Neural progenitor cell (in vitro differentiated cells): ENCODE results near the gene CTNNBIP1. TPM values are rescaled to one million over a fixed set of nuclear protein-coding genes. Genes with fewer than 3 reads are reported as not detected.

Source experiments
- DNase-seq: peaks from one replicate; pipeline ENCODE4 v3.0.0-alpha.2; 2016; ENCODE audit warnings: low spot score
- H2AFZ ChIP-seq: fragments of 200-600 bp; sonication (generic); replicated peaks from 2 replicates; pipeline ENCODE4 v1.6.1; 2016; ENCODE audit warnings: antibody characterized with exemption
- H3F3A ChIP-seq: fragments of 200-600 bp; sonication (generic); 2 replicates; pipeline ENCODE4 v1.6.1; 2016; ENCODE audit warnings: antibody characterized with exemption, low read depth
- H3K27ac ChIP-seq: fragments of 200-600 bp; sonication (generic); 2 replicates; pipeline ENCODE4 v1.5.1; 2016; ENCODE audit warnings: mild to moderate bottlenecking
- H3K27me3 ChIP-seq: fragments of 200-600 bp; sonication (generic); 2 replicates; pipeline ENCODE4 v1.6.1; 2016; ENCODE audit warnings: mild to moderate bottlenecking, moderate library complexity
- H3K36me3 ChIP-seq: fragments of 200-600 bp; sonication (generic); 2 replicates; pipeline ENCODE4 v1.5.1; 2016
- H3K4me1 ChIP-seq: fragments of 200-600 bp; sonication (generic); 2 replicates; pipeline ENCODE4 v1.6.1; 2016; ENCODE audit warnings: mixed run types
- H3K4me2 ChIP-seq: fragments of 200-600 bp; sonication (generic); 2 replicates; pipeline ENCODE4 v1.6.1; 2016
- H3K4me3 ChIP-seq: fragments of 200-600 bp; sonication (generic); 2 replicates; pipeline ENCODE4 v1.5.1; 2016
- H3K79me2 ChIP-seq: fragments of 200-600 bp; sonication (generic); 2 replicates; pipeline ENCODE4 v1.6.1; 2016; ENCODE audit warnings: low read depth
- H3K9ac ChIP-seq: fragments of 200-600 bp; sonication (generic); 2 replicates; pipeline ENCODE4 v1.6.1; 2016
- H3K9me3 ChIP-seq: fragments of 200-600 bp; sonication (generic); 2 replicates; pipeline ENCODE4 v1.5.1; 2016; ENCODE audit warnings: low read depth
- H4K20me1 ChIP-seq: fragments of 200-600 bp; sonication (generic); 2 replicates; pipeline ENCODE4 v1.6.1; 2016; ENCODE audit warnings: low read depth
- H3K27ac Mint-ChIP-seq: 3 replicates; pipeline ENCODE4 v1.8.0; 2021; ENCODE audit warnings: mixed read lengths
- H3K27me3 Mint-ChIP-seq: 2 replicates; pipeline ENCODE4 v1.8.0; 2022; ENCODE audit warnings: low read depth, mild to moderate bottlenecking, inconsistent platforms, moderate library complexity, mixed read lengths; ENCODE audit not compliant: insufficient read depth
- H3K36me3 Mint-ChIP-seq: 3 replicates; pipeline ENCODE4 v1.8.0; 2021; ENCODE audit warnings: mixed read lengths
- H3K4me1 Mint-ChIP-seq: 3 replicates; pipeline ENCODE4 v1.8.0; 2021; ENCODE audit warnings: mixed read lengths
- H3K4me3 Mint-ChIP-seq: 3 replicates; pipeline ENCODE4 v1.8.0; 2021; ENCODE audit warnings: mild to moderate bottlenecking, moderate library complexity, mixed read lengths
- H3K9me3 Mint-ChIP-seq: 3 replicates; pipeline ENCODE4 v1.8.0; 2020; ENCODE audit warnings: mixed read lengths
- EZH2 ChIP-seq: fragments of 200-600 bp; sonication (generic); IDR thresholded peaks from 2 replicates; pipeline ENCODE4 v1.6.1; 2017; ENCODE audit warnings: antibody characterized with exemption, mild to moderate bottlenecking, moderate library complexity
- EZH2phosphoT487 ChIP-seq: fragments of 200-600 bp; sonication (generic); IDR thresholded peaks from 2 replicates; pipeline ENCODE4 v1.6.1; 2017; ENCODE audit warnings: antibody characterized with exemption
- total RNA-seq: library from RNA; depleted of rRNA; stranded (reverse); fragments of >200 nt; gene quantifications from 2 replicates; pipeline ENCODE4 v1.2.3, GENCODE V29; 2015; ENCODE audit warnings: low replicate concordance
- TF ChIP-seq, protein P1 (sequence below): fragments of 200-600 bp; sonication (generic); IDR thresholded peaks from 2 replicates; pipeline ENCODE4 v1.5.1; 2017; ENCODE audit warnings: antibody characterized with exemption, mild to moderate bottlenecking

Gene CTNNBIP1
- total RNA-seq, 1 donor from 2014 or later: 68.8 TPM

- TF ChIP-seq EZH2phosphoT487 (no peak), EZH2 (no peak)
- TF ChIP-seq, protein P1, sequence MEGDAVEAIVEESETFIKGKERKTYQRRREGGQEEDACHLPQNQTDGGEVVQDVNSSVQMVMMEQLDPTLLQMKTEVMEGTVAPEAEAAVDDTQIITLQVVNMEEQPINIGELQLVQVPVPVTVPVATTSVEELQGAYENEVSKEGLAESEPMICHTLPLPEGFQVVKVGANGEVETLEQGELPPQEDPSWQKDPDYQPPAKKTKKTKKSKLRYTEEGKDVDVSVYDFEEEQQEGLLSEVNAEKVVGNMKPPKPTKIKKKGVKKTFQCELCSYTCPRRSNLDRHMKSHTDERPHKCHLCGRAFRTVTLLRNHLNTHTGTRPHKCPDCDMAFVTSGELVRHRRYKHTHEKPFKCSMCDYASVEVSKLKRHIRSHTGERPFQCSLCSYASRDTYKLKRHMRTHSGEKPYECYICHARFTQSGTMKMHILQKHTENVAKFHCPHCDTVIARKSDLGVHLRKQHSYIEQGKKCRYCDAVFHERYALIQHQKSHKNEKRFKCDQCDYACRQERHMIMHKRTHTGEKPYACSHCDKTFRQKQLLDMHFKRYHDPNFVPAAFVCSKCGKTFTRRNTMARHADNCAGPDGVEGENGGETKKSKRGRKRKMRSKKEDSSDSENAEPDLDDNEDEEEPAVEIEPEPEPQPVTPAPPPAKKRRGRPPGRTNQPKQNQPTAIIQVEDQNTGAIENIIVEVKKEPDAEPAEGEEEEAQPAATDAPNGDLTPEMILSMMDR: no peak
These were observed 39.0 kb downstream of the CTNNBIP1 start for GRCh38 chr1:9871021-9871420.

DNA sequence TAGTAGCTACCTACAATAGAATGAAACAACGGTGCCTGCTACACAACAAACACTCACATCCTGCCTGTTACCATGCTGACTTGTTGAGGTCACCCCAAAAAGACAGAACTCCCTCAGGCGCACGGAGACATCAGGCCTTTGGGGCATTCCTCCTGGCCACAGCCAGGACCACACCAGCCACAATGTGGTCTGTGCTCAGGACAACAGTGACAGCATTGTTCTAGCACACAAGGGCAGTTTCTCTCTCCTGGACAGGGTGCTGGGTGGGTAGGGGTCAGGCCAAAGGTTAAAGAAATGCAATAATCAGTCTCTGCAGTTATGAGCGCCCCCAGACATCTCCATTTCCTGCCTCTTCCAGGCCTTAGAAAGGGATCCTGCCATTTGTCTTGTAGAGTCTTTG, 39.5 kb downstream of the CTNNBIP1 start:
- H3K4me2 ChIP-seq: no peak overlapping the region
- H3K4me3 ChIP-seq: no peak overlapping the region
- no peaks in the 10 kb centered on the region for H3K79me2 ChIP-seq
- no peaks in the 10 kb centered on the region for H3K9me3 ChIP-seq
- no peak overlapping the region for H3K9ac ChIP-seq
- no peak overlapping the region for H2AFZ ChIP-seq
- peaks cover 10% of the 10 kb centered on the region for H4K20me1 ChIP-seq
- Mint-ChIP-seq H3K9me3 (no peaks in the 10 kb centered on the region), H3K4me1 (peaks cover 10% of the 10 kb centered on the region), H3K36me3 (no peaks in the 10 kb centered on the region), H3K27me3 (peaks cover 3% of the 10 kb centered on the region), H3K4me3 (no peak overlapping the region), H3K27ac (no peak overlapping the region)
- H3K27ac ChIP-seq: no peak overlapping the region
- peaks cover 6% of the 10 kb centered on the region for H3K4me1 ChIP-seq
- H3K36me3 ChIP-seq: no peaks in the 10 kb centered on the region
- H3F3A ChIP-seq: peaks cover 15% of the 10 kb centered on the region
- H3K27me3 ChIP-seq: no peaks in the 10 kb centered on the region
- DNase-seq: no peak
- TF ChIP-seq EZH2phosphoT487 (no peak), EZH2 (no peak)
- TF ChIP-seq, protein P1: no peak

More at GRCh38 chr1:9871021-9871420, 39.0 kb downstream of the CTNNBIP1 start:
- no peak overlapping the region for H3K27ac ChIP-seq
- no peaks in the 10 kb centered on the region for H3K27me3 ChIP-seq
- no peak overlapping the region for H3K4me3 Mint-ChIP-seq
- H3K9me3 ChIP-seq: no peaks in the 10 kb centered on the region
- H3K4me2 ChIP-seq: no peak overlapping the region
- no peaks in the 10 kb centered on the region for H3K36me3 Mint-ChIP-seq
- peak; percentile 0 for DNase-seq
- no peaks in the 10 kb centered on the region for H3K9me3 Mint-ChIP-seq
- peaks cover 9% of the 10 kb centered on the region for H3K4me1 ChIP-seq
- H3K9ac ChIP-seq: no peak overlapping the region
- no peaks in the 10 kb centered on the region for H3K79me2 ChIP-seq
- H4K20me1 ChIP-seq: peaks cover 10% of the 10 kb centered on the region
- H3K36me3 ChIP-seq: no peaks in the 10 kb centered on the region
- no peak overlapping the region for H2AFZ ChIP-seq
- peaks cover 3% of the 10 kb centered on the region for H3K27me3 Mint-ChIP-seq
- no peak overlapping the region for H3K4me3 ChIP-seq
- H3K4me1 Mint-ChIP-seq: peaks cover 12% of the 10 kb centered on the region
- peaks cover 18% of the 10 kb centered on the region for H3F3A ChIP-seq
- no peak overlapping the region for H3K27ac Mint-ChIP-seq

- Histone ChIP-seq H3F3A (peaks cover 10% of the 10 kb centered on the region), H3K27me3 (no peaks in the 10 kb centered on the region), H3K4me1 (no peaks in the 10 kb centered on the region), H3K79me2 (no peaks in the 10 kb centered on the region), H2AFZ (no peak overlapping the region), H3K4me2 (no peak overlapping the region), H3K4me3 (no peak overlapping the region), H3K9me3 (no peaks in the 10 kb centered on the region), H3K36me3 (no peaks in the 10 kb centered on the region), H4K20me1 (peaks cover 10% of the 10 kb centered on the region), H3K9ac (no peak overlapping the region), H3K27ac (no peak overlapping the region)
- Mint-ChIP-seq H3K4me3 (no peak overlapping the region), H3K9me3 (no peaks in the 10 kb centered on the region), H3K27me3 (peaks cover 3% of the 10 kb centered on the region), H3K27ac (no peak overlapping the region), H3K36me3 (no peaks in the 10 kb centered on the region), H3K4me1 (peaks cover 3% of the 10 kb centered on the region)
- no peak for DNase-seq
- TF ChIP-seq EZH2: no peak
- no peak for TF ChIP-seq EZH2phosphoT487
- TF ChIP-seq, protein P1: no peak
These were observed 40.2 kb downstream of the CTNNBIP1 start for GRCh38 chr1:9869831-9870251.
